22Rv1 (cell line): ENCODE data around the gene PLIN1.

Experiments used
- CTCF ChIP-seq: fragments of 450-650 bp; IDR thresholded peaks from 2 replicates; pipeline ENCODE4 v1.5.1; 2017; ENCODE audit warnings: mild to moderate bottlenecking
- ZFX ChIP-seq: fragments of 450-650 bp; IDR thresholded peaks from 2 replicates; pipeline ENCODE4 v1.6.1; 2017; ENCODE audit warnings: antibody characterized with exemption, borderline replicate concordance

- no peak for TF ChIP-seq CTCF
- TF ChIP-seq ZFX: no peak
Measured at GRCh38 chr15:89680282-89680873, 1.2 kb upstream of the PLIN1 start.
